H1 (cell line): Measurements from ENCODE around the gene ZBP1. TPM values are rescaled to one million over a fixed set of nuclear protein-coding genes. Genes with fewer than 3 reads are reported as not detected.

ENCODE experiments used
- CREB1 ChIP-seq: IDR thresholded peaks from 2 replicates; pipeline ENCODE4 v1.6.1; 2012; ENCODE audit warnings: inconsistent platforms
- GABPA ChIP-seq: IDR thresholded peaks from 2 replicates; pipeline ENCODE4 v1.6.1; 2011; ENCODE audit warnings: mild to moderate bottlenecking, low read length, moderate library complexity, borderline replicate concordance; ENCODE audit not compliant: insufficient read depth
- MAX ChIP-seq: IDR thresholded peaks from 2 replicates; pipeline ENCODE4 v1.6.1; 2012; ENCODE audit warnings: inconsistent platforms
- RBBP5 ChIP-seq: IDR thresholded peaks from 2 replicates; pipeline ENCODE4 v1.7.1; 2012; ENCODE audit warnings: low read depth, mild to moderate bottlenecking, inconsistent platforms, low read length, moderate library complexity, borderline replicate concordance
- SAP30 ChIP-seq: fragments of 300-600 bp; sonication (generic); IDR thresholded peaks from 2 replicates; pipeline ENCODE4 v1.7.1; 2012; ENCODE audit warnings: low read length, moderate library complexity, mild to moderate bottlenecking, inconsistent platforms; ENCODE audit not compliant: insufficient read depth, insufficient replicate concordance
- SIX5 ChIP-seq: IDR thresholded peaks from 2 replicates; pipeline ENCODE4 v1.6.1; 2011; ENCODE audit warnings: mild to moderate bottlenecking, low read depth, low read length
- TCF12 ChIP-seq: IDR thresholded peaks from 2 replicates; pipeline ENCODE4 v1.6.1; 2011; ENCODE audit warnings: low read depth, mild to moderate bottlenecking, low read length
- polyA plus RNA-seq, 7 experiments: library from polyadenylated mRNA; depleted of rRNA in 3 of 7; stranded (reverse) in 5 of 7; unstranded in 2 of 7; fragments of >200 nt in 5 of 7; fragments of 200-250 nt in 2 of 7; gene quantifications; 1 replicate in 5 of 7; 2 replicates in 1 of 7; 4 replicates in 1 of 7; pipeline versions ENCODE4 v1.2.1 to v1.2.3, GENCODE V29; 2011 to 2013; ENCODE audit warnings: missing spikeins in 2 of 7, mixed read lengths in 2 of 7
- total RNA-seq: library from RNA; stranded (reverse); fragmentation: NEBNext Ultra II Directional; extraction: Animal tissue kit (Norgen Biotek cat#: 25700); gene quantifications from 2 replicates; pipeline ENCODE4 v1.2.1, GENCODE V29; 2021

Gene ZBP1
- total and polyA plus RNA-seq, 2 of the 8 experiments (the other 6 are each of a cell fraction or from before 2014, with no cell fraction given) = not detected

GRCh38 chr20:57605045-57605444 lies 15.2 kb downstream of the ZBP1 start (continued):
- TF ChIP-seq SIX5 (no peak), CREB1 (no peak), TCF12 (no peak), SAP30 (no peak), RBBP5 (no peak), GABPA (no peak), MAX (no peak)
